NCI-H1436 treated with DMSO at 0.1 percent for 48 hours (cell line): ENCODE results near the gene HBQ1.
"Not testable (repeated sequence)": the region's sequence is repeated elsewhere in the genome, so short reads cannot be mapped to it uniquely, and the experiment has no call there.

Experiments used
- DNase-seq: peaks from one replicate; lab custom pipeline; 2025; lab: John Stamatoyannopoulos, UW

HBQ1 gene

DNA sequence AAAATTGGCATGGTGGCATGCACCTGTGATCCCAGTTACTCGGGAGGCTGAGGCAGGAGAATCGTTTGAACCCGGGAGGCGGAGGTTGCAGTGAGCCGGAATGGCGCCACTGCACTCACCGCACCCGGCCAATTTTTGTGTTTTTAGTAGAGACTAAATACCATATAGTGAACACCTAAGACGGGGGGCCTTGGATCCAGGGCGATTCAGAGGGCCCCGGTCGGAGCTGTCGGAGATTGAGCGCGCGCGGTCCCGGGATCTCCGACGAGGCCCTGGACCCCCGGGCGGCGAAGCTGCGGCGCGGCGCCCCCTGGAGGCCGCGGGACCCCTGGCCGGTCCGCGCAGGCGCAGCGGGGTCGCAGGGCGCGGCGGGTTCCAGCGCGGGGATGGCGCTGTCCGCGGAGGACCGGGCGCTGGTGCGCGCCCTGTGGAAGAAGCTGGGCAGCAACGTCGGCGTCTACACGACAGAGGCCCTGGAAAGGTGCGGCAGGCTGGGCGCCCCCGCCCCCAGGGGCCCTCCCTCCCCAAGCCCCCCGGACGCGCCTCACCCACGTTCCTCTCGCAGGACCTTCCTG, at the start of gene HBQ1:
Gene HBQ1 (plus strand): TSS at position 359 of the 575 bp plus-strand sequence. CDS start 28 bp downstream, at position 387.
- no peak for DNase-seq

DNA sequence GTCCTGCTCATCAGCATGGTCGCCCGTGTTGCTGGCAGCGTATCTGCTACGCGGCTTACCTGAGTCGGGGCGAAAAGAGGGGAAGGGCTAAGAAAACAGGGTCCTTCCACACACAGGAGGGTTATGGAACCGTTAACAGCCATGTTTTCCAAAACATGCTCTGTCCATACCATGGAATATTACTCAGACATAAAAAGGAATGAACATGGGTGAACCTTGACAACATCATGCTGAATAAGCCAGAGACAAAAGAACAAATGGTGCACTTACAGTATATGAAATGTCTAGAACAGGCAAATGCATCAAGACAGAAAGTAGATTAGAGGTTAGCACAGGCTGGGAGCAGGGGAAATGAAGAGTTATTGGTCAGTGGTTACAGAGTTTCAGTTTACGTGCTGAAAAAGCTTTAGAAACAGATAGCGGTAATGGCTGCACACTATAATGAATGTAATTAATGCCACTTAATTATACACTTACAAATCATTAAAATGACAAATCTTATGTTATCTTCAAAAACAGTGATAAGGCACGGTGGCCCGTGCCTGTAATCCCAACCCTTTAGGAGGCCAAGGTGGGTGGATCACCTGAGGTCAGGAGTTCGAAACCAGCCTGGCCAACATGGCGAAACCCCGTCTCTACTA, 49.6 kb upstream of the HBQ1 start:
- no peak for DNase-seq

GRCh38 chr16:132120-132519, 48.1 kb upstream of the HBQ1 start:
- DNase-seq = no peak

- DNase-seq = no peak
These were observed 46.5 kb upstream of the HBQ1 start for GRCh38 chr16:133716-134115.

GRCh38 chr16:138049-138417, 42.2 kb upstream of the HBQ1 start:
- no peak for DNase-seq

GRCh38 chr16:140175-140857, 39.9 kb upstream of the HBQ1 start:
- no peak for DNase-seq

DNA sequence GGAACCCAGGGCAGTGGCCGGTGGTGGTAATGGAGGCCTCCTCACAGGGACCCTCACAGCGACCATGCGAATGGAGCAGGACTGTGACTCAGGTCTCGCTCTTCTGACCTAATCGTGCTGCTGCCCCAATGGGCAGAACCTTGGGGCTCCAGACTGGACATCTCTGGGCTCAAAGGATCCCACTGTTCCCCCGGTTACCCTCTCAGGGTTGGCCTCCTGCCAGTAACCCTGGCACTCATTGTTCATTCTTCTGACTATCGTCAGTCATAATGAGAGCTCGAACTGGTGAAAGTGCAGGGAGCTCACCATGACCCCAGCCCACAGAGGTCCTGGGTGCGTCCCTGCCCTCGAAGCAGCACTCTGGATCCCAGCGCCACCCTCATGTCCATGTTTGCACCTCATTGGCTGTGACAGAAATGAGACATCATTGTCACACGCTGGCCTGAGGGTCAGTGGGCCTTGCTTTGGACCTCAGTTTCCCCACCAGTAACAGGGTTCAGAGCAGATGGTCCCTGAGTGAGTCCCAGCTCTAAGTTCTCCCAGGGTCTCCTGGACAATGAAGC, 37.8 kb upstream of the HBQ1 start:
- DNase-seq = no peak

DNA sequence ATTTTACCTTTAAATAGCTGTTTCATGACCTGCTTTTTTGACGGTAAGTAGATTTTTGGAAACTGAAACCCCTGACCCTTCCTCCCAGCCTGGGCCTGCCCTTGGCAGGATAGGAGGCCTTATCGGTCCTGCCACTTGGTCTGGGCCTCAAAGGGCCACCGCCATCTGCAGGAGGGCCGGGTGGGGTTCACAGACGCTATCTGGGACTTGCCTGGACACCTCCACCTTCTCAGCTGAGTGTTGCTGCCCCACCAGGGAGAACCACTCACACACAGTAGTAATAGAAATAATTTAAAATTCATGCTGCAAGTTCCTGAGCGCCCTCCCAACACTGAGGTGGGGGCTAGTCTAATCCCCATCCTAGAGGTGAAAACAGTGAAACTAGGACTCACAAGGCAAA, 37.2 kb upstream of the HBQ1 start:
- no peak for DNase-seq

GRCh38 chr16:143456-143855, 36.8 kb upstream of the HBQ1 start:
- DNase-seq = no peak

DNA sequence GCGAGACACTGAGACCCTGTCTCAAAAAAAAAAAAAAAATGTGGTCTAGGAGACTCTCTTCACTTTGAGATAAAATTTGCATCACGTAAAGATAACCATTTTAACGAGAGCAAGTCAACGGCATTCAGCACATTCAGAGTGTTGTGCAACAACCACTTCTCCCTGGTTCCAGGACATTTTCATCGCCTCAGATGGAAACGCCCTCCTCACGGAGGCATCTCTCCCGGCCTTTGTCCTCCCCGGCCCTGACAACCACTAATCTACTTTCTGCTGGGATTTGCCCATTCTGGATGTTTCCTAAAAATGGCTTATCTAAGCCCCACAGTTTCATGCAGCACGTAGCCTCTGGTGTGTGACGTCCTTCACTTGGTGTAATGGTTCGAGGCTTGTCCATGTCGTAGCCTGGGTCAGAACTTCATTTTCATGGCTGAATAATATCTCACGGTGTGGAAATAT, 35.4 kb upstream of the HBQ1 start:
- DNase-seq = no peak

DNA sequence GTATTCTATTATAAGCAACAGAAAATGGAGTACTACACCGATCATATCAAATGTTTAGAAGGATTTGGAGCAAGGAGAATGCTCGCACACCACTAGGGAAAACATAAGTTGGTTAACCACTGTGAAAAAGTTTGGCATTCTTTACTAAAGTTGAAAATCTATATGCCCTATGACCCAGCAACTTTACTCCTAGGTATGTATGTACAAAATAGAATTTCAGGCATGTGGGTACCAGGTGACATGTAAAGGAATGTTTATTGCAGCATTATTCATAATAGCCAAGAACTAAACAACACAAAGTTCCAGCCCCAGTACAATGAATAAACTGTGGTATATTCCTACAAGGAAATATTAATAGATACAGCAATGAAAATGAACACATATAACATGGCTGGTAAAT, 33.6 kb upstream of the HBQ1 start:
- DNase-seq = no peak

GRCh38 chr16:149024-149660, 31.1 kb upstream of the HBQ1 start:
- DNase-seq = no peak

DNA sequence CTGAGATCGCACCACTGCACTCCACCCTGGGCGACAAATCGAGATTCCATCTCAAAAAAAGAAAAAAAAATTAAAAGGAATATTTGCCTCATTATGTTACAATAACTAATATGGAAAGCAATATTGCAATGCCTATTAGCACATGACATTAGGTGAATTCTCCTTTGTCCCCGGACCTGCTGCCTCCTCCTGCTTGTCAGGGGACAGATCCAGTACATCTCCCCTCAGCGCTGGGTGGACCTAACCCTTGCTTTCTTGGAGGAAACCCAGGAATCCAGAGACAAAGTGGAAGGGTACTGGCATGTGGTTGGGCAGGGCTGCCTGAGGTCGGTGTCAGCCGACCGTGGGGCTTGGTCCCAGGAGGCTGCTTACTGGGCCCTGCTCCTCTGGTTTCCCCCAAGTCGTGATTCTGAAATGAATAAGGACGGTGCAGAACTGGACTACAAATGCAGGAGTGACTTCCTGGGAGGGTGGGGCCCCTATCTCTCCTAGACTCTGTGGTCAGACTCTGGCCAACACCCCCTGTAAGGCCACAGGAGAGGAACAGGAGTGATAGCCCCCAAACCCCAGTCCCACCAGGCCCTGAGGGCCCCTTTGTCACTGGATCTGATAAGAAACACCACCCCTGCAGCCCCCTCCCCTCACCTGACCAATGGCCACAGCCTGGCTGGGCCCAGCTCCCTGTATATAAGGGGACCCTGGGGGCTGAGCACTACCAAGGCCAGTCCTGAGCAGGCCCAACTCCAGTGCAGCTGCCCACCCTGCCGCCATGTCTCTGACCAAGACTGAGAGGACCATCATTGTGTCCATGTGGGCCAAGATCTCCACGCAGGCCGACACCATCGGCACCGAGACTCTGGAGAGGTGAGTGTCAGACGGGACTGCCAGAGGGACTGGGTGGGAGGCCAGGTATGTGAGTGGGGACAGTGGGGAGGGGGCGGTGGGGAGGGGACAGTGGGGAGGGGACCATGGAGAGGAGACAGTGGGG, 27.8 kb upstream of the HBQ1 start, which contains the start of gene HBZ:
Gene HBZ (plus strand): TSS at position 504 of the 988 bp plus-strand sequence. CDS start 266 bp downstream, at position 770.
- no peak for DNase-seq

- not testable (repeated sequence) for DNase-seq
These were observed 27.1 kb upstream of the HBQ1 start for GRCh38 chr16:153129-153521.

DNA sequence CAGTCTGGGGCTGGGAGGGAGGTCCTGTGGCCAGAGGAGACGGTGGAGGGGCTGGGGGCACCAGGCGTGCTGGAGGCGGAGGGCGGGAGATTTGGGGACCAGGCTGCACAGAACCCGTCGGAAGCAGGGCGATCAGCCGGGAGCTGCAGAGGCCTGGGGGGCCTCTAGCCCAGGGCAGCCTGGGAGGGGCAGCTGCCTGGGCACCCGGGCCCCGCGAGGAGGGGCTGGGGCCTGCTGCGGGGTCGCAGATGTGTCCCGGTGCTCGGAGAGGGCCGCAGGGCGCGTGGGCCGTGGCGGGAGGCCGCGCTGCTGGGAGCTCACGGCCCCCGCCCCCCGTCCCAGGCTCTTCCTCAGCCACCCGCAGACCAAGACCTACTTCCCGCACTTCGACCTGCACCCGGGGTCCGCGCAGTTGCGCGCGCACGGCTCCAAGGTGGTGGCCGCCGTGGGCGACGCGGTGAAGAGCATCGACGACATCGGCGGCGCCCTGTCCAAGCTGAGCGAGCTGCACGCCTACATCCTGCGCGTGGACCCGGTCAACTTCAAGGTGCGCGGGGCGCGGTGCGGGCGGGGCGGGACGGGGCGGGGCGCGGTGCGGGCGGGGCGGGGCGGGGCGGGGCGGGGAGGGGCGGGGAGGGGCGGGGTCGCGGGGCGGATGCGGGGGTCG, 26.6 kb upstream of the HBQ1 start:
- DNase-seq = not testable (repeated sequence)

GRCh38 chr16:154217-155030, 25.8 kb upstream of the HBQ1 start:
- no peak for DNase-seq

GRCh38 chr16:155031-155398, 25.2 kb upstream of the HBQ1 start:
- no peak for DNase-seq

- no peak for DNase-seq
These were observed 21.0 kb upstream of the HBQ1 start for GRCh38 chr16:159136-159849.

- DNase-seq = not testable (repeated sequence)
These were observed 20.0 kb upstream of the HBQ1 start for GRCh38 chr16:160242-160641.
